Medulla oblongata (tissue), 1 donor: ENCODE results near the gene P3H4.
A peak's percentile ranks its signal among the peaks of the same experiment; 100 is the strongest.
"Not testable (repeated sequence)": the region's sequence is repeated elsewhere in the genome, so short reads cannot be mapped to it uniquely, and the experiment has no call there.

Experiments used
- DNase-seq: peaks from one replicate; pipeline ENCODE4 v3.0.0-alpha.2; 2015; ENCODE audit errors: extremely low spot score

The P3H4 gene

DNA sequence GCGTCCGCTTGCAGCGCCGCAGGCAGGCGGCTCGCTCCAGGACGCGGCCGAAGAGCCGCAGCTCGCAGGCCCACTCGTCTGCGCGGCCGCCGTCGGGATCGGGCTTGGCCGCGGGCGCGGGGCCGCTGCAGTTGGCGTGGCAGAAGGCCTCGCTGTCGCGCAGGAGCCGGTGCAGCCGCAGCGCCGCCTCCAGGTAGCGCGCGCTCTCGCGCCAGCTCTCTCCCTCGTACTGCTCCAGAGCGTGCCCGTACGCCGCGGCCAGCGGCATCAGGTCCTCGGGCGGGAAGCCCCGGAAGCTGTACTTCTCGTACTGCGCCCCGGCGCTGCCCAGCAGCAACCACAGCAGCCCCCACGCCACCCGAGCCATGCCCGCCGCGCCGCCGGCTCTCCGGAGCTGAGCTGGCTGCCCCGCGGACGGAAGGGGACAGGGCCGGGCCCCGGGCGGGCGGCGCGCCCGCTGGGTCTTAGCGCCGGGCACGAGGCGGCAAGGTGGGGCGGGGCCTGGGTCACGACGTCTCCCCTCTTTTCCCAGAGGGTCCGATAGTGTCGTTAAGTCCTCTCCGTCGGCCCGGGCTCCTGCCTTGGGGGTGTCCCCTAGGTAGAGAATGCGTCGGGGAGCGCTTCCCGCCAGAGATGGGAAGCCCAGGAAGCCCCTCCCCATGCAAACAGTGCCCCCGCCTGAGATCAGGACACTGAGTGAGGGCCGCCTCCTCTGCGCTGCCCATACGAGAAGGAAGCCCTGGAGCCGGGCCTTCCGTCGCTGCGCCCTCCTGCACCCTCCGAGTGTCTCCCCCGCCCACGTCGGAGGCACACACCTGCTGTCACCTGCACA is at the start of gene P3H4:
Gene P3H4 (minus strand): TSS at position 401 of the 832 bp plus-strand sequence. CDS start 34 bp downstream, at position 367.
- peak; percentile 67 for DNase-seq

GRCh38 chr17:41860254-41860931 is 48.6 kb upstream of the P3H4 start:
- DNase-seq = no peak

DNA sequence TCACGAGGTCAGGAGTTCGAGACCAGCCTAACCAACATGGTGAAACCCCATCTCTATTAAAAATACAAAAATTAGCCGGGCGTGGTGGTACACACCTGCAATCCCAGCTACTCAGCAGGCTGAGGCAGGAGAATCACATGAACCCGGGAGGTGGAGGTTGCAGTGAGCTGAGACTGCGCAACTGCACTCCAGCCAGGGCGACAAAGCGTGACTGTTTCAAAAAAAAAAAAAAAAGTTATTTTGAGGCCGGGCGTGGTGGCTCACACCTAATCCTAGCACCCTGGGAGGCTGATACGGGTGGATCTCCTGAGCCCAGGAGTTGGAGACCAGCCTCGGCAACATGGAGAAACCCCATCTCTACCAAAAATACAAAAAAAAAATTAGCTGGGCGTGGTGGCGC is 39.6 kb upstream of the P3H4 start:
- DNase-seq = not testable (repeated sequence)

- DNase-seq = no peak
Observed at GRCh38 chr17:41849251-41849990, 37.7 kb upstream of the P3H4 start.

GRCh38 chr17:41848788-41849187 is 37.0 kb upstream of the P3H4 start:
- no peak for DNase-seq

- DNase-seq = no peak
Observed at GRCh38 chr17:41844971-41845370, 33.2 kb upstream of the P3H4 start.

GRCh38 chr17:41840781-41841180 is 29.0 kb upstream of the P3H4 start:
- DNase-seq = not testable (repeated sequence)

DNA sequence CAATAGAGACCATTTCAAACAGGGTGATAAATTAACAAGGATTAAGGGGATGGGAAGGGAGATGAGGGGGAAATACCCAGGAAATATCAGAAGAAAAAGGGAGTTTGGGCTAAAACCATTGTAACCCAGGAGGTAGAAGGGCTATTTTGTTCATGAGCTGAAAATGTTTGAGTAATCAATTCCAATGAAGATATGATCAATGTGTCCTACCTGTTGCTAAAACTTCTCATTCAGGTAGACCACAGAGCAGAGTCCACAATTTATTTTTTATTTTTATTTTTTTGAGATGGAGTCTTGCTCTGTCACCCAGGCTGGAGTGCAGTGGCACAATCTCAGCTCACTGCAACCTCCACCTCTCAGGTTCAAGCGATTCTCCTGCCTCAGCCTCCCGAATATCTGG is 27.7 kb upstream of the P3H4 start:
- DNase-seq = not testable (repeated sequence)

DNA sequence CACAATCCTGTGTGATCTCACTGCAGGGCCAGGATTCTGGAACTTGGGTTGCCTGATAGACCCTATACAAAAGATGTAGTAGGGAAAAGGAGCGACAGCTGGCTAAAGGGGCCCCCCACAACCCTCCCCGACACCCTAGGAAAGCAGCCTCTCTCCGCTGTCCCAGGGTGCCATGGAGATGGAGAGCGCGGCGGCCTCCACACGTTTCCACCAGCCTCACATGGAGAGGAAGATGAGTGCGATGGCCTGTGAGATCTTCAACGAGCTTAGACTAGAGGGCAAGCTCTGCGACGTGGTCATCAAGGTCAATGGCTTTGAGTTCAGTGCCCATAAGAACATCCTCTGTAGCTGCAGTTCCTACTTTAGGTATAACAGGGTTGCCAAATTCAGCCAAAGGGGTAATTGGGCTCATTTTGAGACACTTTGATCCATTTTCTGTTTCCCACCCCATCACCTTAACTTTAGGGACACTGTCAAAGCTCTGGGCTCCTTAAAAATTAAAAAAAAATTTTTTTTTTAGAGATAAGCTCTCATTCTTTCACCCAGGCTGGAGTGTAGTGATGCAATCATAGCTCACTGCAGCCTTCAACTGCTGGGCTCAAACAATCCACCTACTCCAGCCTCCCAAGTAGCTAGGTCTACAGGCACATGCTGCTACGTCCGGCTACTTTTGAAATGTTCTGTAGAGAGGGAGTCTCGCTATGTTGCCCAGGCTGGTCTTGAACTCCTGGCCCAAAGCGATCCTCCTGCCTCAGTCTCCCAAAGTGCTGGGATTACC is 26.2 kb upstream of the P3H4 start, which contains the start of gene KLHL10:
Gene KLHL10 (plus strand): TSS at position 65 of the 778 bp plus-strand sequence. CDS start 108 bp downstream, at position 173.
- no peak for DNase-seq

DNA sequence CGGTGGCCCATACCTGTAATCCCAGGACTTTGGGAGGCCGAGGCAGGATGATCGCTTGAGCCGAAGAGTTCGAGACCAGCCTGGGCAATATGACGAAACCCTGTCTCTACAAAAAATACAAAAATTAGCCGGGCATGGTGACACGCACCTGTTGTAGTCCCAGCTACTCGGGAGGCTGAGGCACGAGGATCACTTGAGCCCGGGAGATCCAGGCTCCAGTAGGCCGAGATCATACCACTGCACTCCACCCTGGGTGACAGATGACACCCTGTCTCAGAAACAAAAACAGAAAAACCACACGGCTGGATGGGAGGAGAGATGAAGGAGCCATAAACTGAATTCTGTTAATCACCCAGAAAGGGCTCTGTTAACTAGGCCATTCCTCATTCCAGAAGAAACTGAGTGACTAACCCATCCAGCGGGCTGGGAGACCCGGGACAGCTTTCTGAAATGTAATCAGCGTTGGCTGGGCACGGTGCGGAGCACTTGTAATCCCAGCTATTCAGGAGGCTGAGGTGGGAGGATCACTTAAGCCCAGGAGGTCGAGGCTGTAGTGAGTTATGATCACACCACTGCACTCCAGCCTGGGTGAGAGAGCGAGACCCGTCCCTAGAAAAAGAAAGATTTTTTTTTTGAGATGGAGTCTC is 24.9 kb upstream of the P3H4 start:
- no peak for DNase-seq

GRCh38 chr17:41835800-41836549 is 24.2 kb upstream of the P3H4 start, which contains the start of gene NT5C3B:
NT5C3B (minus strand) TSS chr17:41836232; CDS start chr17:41836193, 39 bp downstream.
- DNase-seq = peak; percentile 56

DNA sequence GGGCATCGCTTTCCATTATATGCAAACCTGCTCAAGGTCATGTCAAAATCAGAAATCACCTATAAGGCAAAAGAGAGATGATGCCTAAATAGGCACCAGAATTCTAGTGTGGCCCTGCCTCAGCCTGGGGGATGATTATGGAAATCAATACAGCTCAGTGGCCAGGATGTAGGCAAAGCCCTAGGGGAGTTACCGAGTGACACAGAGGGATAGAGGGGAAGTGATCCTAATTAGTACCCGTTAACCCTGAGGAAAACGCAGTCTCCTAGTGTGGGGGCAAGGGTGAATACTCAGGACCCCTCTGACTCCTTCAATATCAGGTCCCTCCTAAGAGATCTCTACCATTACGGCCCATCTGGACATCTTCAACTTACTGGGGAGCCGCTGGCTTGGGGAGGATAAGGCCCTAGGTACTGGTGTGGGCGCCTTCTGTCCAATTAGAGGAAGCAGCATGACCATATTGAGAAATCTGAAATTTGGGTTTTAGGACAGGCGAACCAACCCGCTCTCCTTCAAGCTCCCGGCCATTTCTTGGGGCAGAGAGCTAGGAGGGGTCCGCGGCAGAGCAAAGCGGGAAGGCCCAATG is 23.6 kb upstream of the P3H4 start:
- no peak for DNase-seq

DNA sequence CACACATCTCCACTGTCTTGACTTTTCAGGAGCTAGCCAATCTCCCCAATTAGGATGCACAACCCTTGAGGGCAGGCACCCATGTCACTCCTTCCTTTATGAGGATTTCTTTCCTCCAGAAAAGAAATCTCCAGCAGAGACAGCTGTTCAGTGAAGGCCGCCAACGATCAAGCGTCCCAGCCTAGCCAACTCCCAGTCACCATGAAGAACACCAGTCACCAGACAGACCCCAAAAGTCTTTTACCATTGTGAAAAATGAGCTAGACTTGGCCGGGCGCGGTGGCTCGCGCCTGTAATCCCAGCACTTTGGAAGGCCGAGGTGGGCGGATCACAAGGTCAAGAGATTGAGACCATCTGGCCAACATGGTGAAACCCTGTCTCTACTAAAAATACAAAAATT is 18.2 kb upstream of the P3H4 start:
- not testable (repeated sequence) for DNase-seq

DNA sequence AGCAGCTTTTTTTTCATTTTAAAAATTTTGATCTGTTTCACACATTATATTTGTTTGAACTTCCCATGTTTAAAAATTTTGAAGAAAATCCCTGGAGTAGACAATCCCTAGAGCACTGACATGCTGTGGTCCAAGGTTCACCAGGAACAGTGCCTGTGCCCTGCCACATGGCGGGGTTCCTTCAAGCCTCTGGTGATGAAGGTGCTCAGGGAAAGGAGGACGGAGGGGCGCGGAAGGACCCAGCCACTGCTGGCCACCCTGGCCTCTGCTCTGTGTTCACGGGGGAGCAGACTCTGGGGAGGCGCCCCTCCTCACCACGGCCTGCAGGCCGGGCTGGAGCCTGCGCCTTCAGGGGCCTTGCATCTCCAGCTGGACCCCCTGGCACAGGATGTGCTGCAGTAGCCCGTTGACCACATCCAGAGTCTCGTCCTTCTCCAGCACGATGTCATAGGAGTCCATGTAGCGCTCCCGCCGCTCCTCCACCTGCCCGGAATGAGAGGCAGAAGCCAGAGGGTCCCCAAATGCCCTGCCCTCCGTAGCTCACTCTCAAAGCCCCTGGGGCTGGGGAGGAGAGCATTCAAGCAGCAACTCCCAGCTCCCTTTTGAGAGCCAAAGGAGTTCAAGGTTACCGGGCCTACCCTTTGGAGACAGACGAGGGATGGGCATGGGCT is 13.6 kb upstream of the P3H4 start:
- no peak for DNase-seq

- DNase-seq = no peak
Observed at GRCh38 chr17:41824086-41824485, 12.3 kb upstream of the P3H4 start.

GRCh38 chr17:41823580-41823979 is 11.8 kb upstream of the P3H4 start:
- no peak for DNase-seq

GRCh38 chr17:41823141-41823524 is 11.4 kb upstream of the P3H4 start:
- no peak for DNase-seq

- DNase-seq = no peak
Observed at GRCh38 chr17:41822216-41823140, 10.7 kb upstream of the P3H4 start.
